ENCODE data around the gene ARHGAP6. TPM values are rescaled to one million over a fixed set of nuclear protein-coding genes. Genes with fewer than 3 reads are reported as not detected.

The ARHGAP6 gene
- polyA plus RNA-seq, 2 of the 4 experiments (the other 2 are of a cell fraction) = 0.04 TPM; not detected in 1

GRCh38 chrX:11341274-11342201, 324.2 kb downstream of the ARHGAP6 start:
- CTCF ChIA-PET = interaction anchor here (1.0 kb wide), 1 partner anchor 14 kb away, joined by 3 read pairs; no protein-coding TSS in a partner anchor
- no peak overlapping the region for H3K4me3 ChIP-seq
- FAIRE-seq = peak; percentile 87

More at GRCh38 chrX:11341274-11342201, 324.2 kb downstream of the ARHGAP6 start:
- TF ChIP-seq SMC3 (IDR thresholded peaks at IDR 0.05) (no peak), RARB (CRISPR knock-in tag; IDR thresholded peaks at IDR 0.05) (no peak), CHD2 (IDR thresholded peaks at IDR 0.05; ENCODE audit: low read length, partially characterized antibody) (no peak), MAX (IDR thresholded peaks at IDR 0.05) (no peak), FOSL2 (IDR thresholded peaks at IDR 0.05) (no peak), FOSL2 (CRISPR knock-in tag; IDR thresholded peaks at IDR 0.05) (no peak), HOXA7 (CRISPR knock-in tag; IDR thresholded peaks at IDR 0.05) (no peak), EHMT2 (IDR thresholded peaks at IDR 0.05; ENCODE audit: low read depth) (no peak), ZC3H11A (IDR thresholded peaks at IDR 0.05) (no peak), GATA3 (IDR thresholded peaks at IDR 0.05; ENCODE audit: borderline replicate concordance) (no peak), FOXS1 (CRISPR knock-in tag; IDR thresholded peaks at IDR 0.05) (no peak), MAZ (IDR thresholded peaks at IDR 0.05; ENCODE audit: borderline replicate concordance, low read depth, low read length) (no peak), FOSB (CRISPR knock-in tag; IDR thresholded peaks at IDR 0.05) (no peak), MYC (IDR thresholded peaks at IDR 0.05; ENCODE audit: borderline replicate concordance, low read length) (no peak), HEYL (CRISPR knock-in tag; IDR thresholded peaks at IDR 0.05) (no peak), RCOR1 (IDR thresholded peaks at IDR 0.05; ENCODE audit: low read depth, low read length) (no peak), ATOH8 (CRISPR knock-in tag; IDR thresholded peaks at IDR 0.05; ENCODE audit: low read depth) (no peak), BCL3 (IDR thresholded peaks at IDR 0.05) (no peak), REST (IDR thresholded peaks at IDR 0.05) (no peak), ESRRA (IDR thresholded peaks at IDR 0.05; ENCODE audit: borderline replicate concordance, low read length) (no peak), JUNB (IDR thresholded peaks at IDR 0.05) (no peak)
- WGBS (ENCODE audit: missing lambda C conversion rate) = 13% methylated on average over 10 of the region's 10 CpGs
- Histone ChIP-seq H3K9me3 (no peaks in the 10 kb centered on the region), H3K4me2 (no peak overlapping the region), H3K4me1 (no peaks in the 10 kb centered on the region), H3K27ac (no peak overlapping the region)
- ATAC-seq (no peak; a peak in 2 of 6 replicates), DNase-seq (ENCODE audit: low read depth in 1 of 2, low spot score in 1 of 2) (peak in 1 of 2 experiments; percentile 8)
- POLR2A ChIA-PET = no interaction called here

All from A549 (cell line).